WTC11 (cell line): ENCODE measurements around the gene FTCD. TPM values are rescaled to one million over a fixed set of nuclear protein-coding genes. Genes with fewer than 3 reads are reported as not detected.

Source experiments
- ATAC-seq: fragments of 200-7000 bp; cut with Tn5 transposase; 2 replicates; pipeline ENCODE4 v1.10.0; 2021; ENCODE audit warnings: mild to moderate bottlenecking, moderate library complexity
- CTCF ChIA-PET: fragments of 300-600 bp; sonication (Branson Sonifier 250); formaldehyde crosslinking; loops from one replicate; lab custom pipeline; 2021; ENCODE audit warnings: antibody characterized with exemption; lab: Charles Lee
- POLR2A ChIA-PET: fragments of 350-600 bp; sonication (Branson Sonifier 250); formaldehyde crosslinking; loops from one replicate; lab custom pipeline; 2021; ENCODE audit warnings: antibody characterized with exemption; lab: Charles Lee
- DNase-seq: peaks from one replicate; pipeline ENCODE4 v3.0.0; 2021; ENCODE audit warnings: low spot score
- H3K27ac Mint-ChIP-seq: 2 replicates; pipeline ENCODE4 v1.8.0; 2021; ENCODE audit warnings: mixed read lengths
- H3K27me3 Mint-ChIP-seq: 2 replicates; pipeline ENCODE4 v1.8.0; 2021; ENCODE audit warnings: low read depth, mild to moderate bottlenecking, moderate library complexity, mixed read lengths
- H3K36me3 Mint-ChIP-seq: 2 replicates; pipeline ENCODE4 v1.8.0; 2021; ENCODE audit warnings: mixed read lengths
- H3K4me1 Mint-ChIP-seq: 2 replicates; pipeline ENCODE4 v1.8.0; 2022; ENCODE audit warnings: mixed read lengths
- H3K4me3 Mint-ChIP-seq: 2 replicates; pipeline ENCODE4 v1.8.0; 2021; ENCODE audit warnings: mild to moderate bottlenecking, moderate library complexity, mixed read lengths
- H3K9me3 Mint-ChIP-seq: 2 replicates; pipeline ENCODE4 v1.8.0; 2021; ENCODE audit warnings: mixed read lengths
- AFF4 ChIP-seq: sonication (generic); formaldehyde crosslinking; IDR thresholded peaks from 2 replicates; pipeline ENCODE4 v1.8.1; 2023; ENCODE audit warnings: mild to moderate bottlenecking, missing genetic modification reagents, borderline replicate concordance
- CREB1 ChIP-seq: sonication (generic); formaldehyde crosslinking; IDR thresholded peaks from 2 replicates; pipeline ENCODE4 v1.8.0; 2023; ENCODE audit warnings: mild to moderate bottlenecking, missing genetic modification reagents
- CTCF ChIP-seq: fragments of 200-600 bp; IDR thresholded peaks from 2 replicates; pipeline ENCODE4 v1.8.0; 2022; ENCODE audit warnings: antibody characterized with exemption
- ETV6 ChIP-seq: sonication (generic); formaldehyde crosslinking; IDR thresholded peaks from 2 replicates; pipeline ENCODE4 v1.8.1; 2022; ENCODE audit warnings: mild to moderate bottlenecking, missing genetic modification reagents
- GABPB1 ChIP-seq: sonication (generic); formaldehyde crosslinking; IDR thresholded peaks from 2 replicates; pipeline ENCODE4 v1.8.1; 2023; ENCODE audit warnings: mild to moderate bottlenecking, missing genetic modification reagents
- GRHL2 ChIP-seq: fragments of 250-450 bp; sonication (Bioruptor Pico); IDR thresholded peaks from 2 replicates; pipeline ENCODE4 v1.8.0; 2022; ENCODE audit warnings: mild to moderate bottlenecking, moderate library complexity; ENCODE audit not compliant: insufficient replicate concordance, severe bottlenecking
- NFE2L1 ChIP-seq: sonication (generic); formaldehyde crosslinking; IDR thresholded peaks from 2 replicates; pipeline ENCODE4 v1.8.1; 2023; ENCODE audit warnings: missing genetic modification reagents
- OVOL2 ChIP-seq: fragments of 250-450 bp; sonication (Bioruptor Pico); IDR thresholded peaks from 2 replicates; pipeline ENCODE4 v1.9.0; 2021; ENCODE audit warnings: mild to moderate bottlenecking, borderline replicate concordance
- RORB ChIP-seq: fragments of 250-450 bp; sonication (Bioruptor Pico); IDR thresholded peaks from 2 replicates; pipeline ENCODE4 v1.9.0; 2021; ENCODE audit warnings: mild to moderate bottlenecking
- SMAD3 ChIP-seq: sonication (generic); formaldehyde crosslinking; IDR thresholded peaks from 2 replicates; pipeline ENCODE4 v1.8.0; 2022; ENCODE audit warnings: missing genetic modification reagents, mild to moderate bottlenecking, borderline replicate concordance
- TEAD1 ChIP-seq: sonication (generic); formaldehyde crosslinking; IDR thresholded peaks from 2 replicates; pipeline ENCODE4 v1.8.0; 2022; ENCODE audit warnings: mild to moderate bottlenecking, missing genetic modification reagents
- USF1 ChIP-seq: sonication (generic); formaldehyde crosslinking; IDR thresholded peaks from 2 replicates; pipeline ENCODE4 v1.8.0; 2022; ENCODE audit warnings: mild to moderate bottlenecking, missing genetic modification reagents
- USF2 ChIP-seq: sonication (generic); formaldehyde crosslinking; IDR thresholded peaks from 2 replicates; pipeline ENCODE4 v1.8.1; 2023; ENCODE audit warnings: mild to moderate bottlenecking, missing genetic modification reagents, moderate library complexity
- ZNF281 ChIP-seq: sonication (generic); formaldehyde crosslinking; IDR thresholded peaks from 2 replicates; pipeline ENCODE4 v1.8.0; 2023; ENCODE audit warnings: mild to moderate bottlenecking, missing genetic modification reagents
- ZNF416 ChIP-seq: fragments of 250-450 bp; sonication (Bioruptor Pico); IDR thresholded peaks from 2 replicates; pipeline ENCODE4 v1.9.0; 2021; ENCODE audit warnings: mild to moderate bottlenecking, inconsistent platforms
- ZNF671 ChIP-seq: fragments of 250-450 bp; sonication (Bioruptor Pico); IDR thresholded peaks from 2 replicates; pipeline ENCODE4 v1.8.0; 2021; ENCODE audit warnings: mild to moderate bottlenecking
- total RNA-seq: library from RNA; stranded (reverse); gene quantifications from 3 replicates; pipeline ENCODE4 v1.2.3, GENCODE V29; 2021
- TF ChIP-seq, protein P1 (sequence below): sonication (generic); formaldehyde crosslinking; IDR thresholded peaks from 2 replicates; pipeline ENCODE4 v1.8.1; 2023; ENCODE audit warnings: mild to moderate bottlenecking, missing genetic modification reagents

FTCD gene
- total RNA-seq, 1 experiment from 2014 or later: 6.1 TPM

DNA sequence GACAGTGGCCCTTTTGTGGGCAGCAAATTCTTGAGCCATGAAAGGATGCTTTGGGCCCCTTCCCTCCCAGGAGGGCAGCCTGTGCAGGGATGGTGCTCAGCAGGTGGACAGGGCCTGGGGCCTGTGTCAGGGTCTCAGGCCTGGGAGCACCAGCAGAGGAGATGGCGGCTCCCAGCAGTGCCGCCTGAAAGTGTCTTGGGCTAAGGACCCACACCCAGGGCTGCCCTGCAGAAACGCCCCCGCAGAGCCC lies 23.9 kb downstream of the FTCD start:
- H3K36me3 Mint-ChIP-seq: peaks cover 5% of the 10 kb centered on the region; the same call in 1 of the 2 replicates
- no peak for ATAC-seq
- H3K27ac Mint-ChIP-seq: no peak overlapping the region
- peaks cover 3% of the 10 kb centered on the region; the same call in 1 of the 2 replicates for H3K4me1 Mint-ChIP-seq
- no peaks in the 10 kb centered on the region; the same call in 1 of the 2 replicates for H3K27me3 Mint-ChIP-seq
- ChIA-PET POLR2A (no interaction called here), CTCF (interaction anchor here (1.6 to 3.7 kb wide), 2 partner anchors 12 to 160 kb away, joined by 3 to 40 read pairs; no protein-coding TSS in a partner anchor)
- H3K9me3 Mint-ChIP-seq: no peaks in the 10 kb centered on the region
- no peak for DNase-seq
- TF ChIP-seq TEAD1 (CRISPR knock-in tag) (no peak), GRHL2 (CRISPR knock-in tag) (no peak), GABPB1 (CRISPR knock-in tag) (no peak), CREB1 (CRISPR knock-in tag) (no peak), ETV6 (no peak), CTCF (no peak), RORB (CRISPR knock-in tag) (no peak), ZNF416 (CRISPR knock-in tag) (no peak), OVOL2 (CRISPR knock-in tag) (no peak), USF1 (no peak), AFF4 (no peak), SMAD3 (CRISPR knock-in tag) (no peak), ZNF281 (CRISPR knock-in tag) (no peak), NFE2L1 (CRISPR knock-in tag) (no peak), USF2 (CRISPR knock-in tag) (no peak), ZNF671 (CRISPR knock-in tag) (no peak)
- TF ChIP-seq, protein P1, sequence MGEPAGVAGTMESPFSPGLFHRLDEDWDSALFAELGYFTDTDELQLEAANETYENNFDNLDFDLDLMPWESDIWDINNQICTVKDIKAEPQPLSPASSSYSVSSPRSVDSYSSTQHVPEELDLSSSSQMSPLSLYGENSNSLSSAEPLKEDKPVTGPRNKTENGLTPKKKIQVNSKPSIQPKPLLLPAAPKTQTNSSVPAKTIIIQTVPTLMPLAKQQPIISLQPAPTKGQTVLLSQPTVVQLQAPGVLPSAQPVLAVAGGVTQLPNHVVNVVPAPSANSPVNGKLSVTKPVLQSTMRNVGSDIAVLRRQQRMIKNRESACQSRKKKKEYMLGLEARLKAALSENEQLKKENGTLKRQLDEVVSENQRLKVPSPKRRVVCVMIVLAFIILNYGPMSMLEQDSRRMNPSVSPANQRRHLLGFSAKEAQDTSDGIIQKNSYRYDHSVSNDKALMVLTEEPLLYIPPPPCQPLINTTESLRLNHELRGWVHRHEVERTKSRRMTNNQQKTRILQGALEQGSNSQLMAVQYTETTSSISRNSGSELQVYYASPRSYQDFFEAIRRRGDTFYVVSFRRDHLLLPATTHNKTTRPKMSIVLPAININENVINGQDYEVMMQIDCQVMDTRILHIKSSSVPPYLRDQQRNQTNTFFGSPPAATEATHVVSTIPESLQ (CRISPR knock-in tag): no peak
- no peak overlapping the region for H3K4me3 Mint-ChIP-seq
